ENCODE measurements around the gene LIPI. TPM values are rescaled to one million over a fixed set of nuclear protein-coding genes. Genes with fewer than 3 reads are reported as not detected.

Gene LIPI
- total RNA-seq, 2 experiments from 2014 or later: not detected

DNA sequence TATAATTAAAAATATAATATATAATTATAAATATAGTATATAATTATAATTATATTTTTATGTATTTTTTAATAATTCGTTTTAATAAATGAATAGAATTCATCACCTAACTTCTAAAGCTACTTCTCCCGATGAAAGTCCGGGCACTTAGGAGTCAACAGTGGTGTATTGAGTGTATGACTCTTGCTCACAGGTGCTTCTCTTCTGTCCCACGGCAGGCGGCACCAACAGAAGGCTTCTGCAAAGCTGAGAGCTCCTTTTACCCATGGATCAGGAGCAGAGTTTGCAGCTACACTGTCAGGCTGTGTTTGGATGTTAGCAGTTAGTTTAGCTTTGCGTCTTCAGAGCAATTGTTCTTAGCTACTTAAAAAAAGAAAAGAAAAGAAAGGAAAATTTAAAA lies 122.4 kb downstream of the LIPI start:
- no peak overlapping the region for H3K4me3 ChIP-seq (ENCODE audit: low read depth, low read length, poor library complexity, severe bottlenecking)
- H3K79me2 ChIP-seq (ENCODE audit: insufficient read depth, low read depth, low read length): no peaks in the 10 kb centered on the region
- H3K4me1 ChIP-seq (ENCODE audit: insufficient read depth, low read length, poor library complexity, severe bottlenecking): no peaks in the 10 kb centered on the region
- POLR2A ChIA-PET: no interaction called here
- peaks cover 35% of the 10 kb centered on the region for H3K36me3 ChIP-seq (ENCODE audit: insufficient read depth, low read length)
- DNase-seq (ENCODE audit: low spot score): no peak
- BruUV-seq (replicated peaks): no TSS peak
- CTCF ChIA-PET (ENCODE audit: unreplicated experiment): no interaction called here
- no peak overlapping the region for H3K27ac ChIP-seq (ENCODE audit: low read depth, low read length, poor library complexity, severe bottlenecking)
- no peaks in the 10 kb centered on the region for H4K20me1 ChIP-seq (ENCODE audit: insufficient read depth, low read length)
- no peaks in the 10 kb centered on the region for H3K9me2 ChIP-seq (ENCODE audit: insufficient read depth, low read length)
- H3K4me2 ChIP-seq (ENCODE audit: low read length): no peak overlapping the region
- no peaks in the 10 kb centered on the region for H3K9me3 ChIP-seq (ENCODE audit: low read length)
- intact Hi-C loops (cut with micrococcal nuclease; ENCODE audit: unreplicated experiment): no loop called here
- no peak overlapping the region for H2AFZ ChIP-seq (ENCODE audit: low read length)
- TF ChIP-seq, protein P1, sequence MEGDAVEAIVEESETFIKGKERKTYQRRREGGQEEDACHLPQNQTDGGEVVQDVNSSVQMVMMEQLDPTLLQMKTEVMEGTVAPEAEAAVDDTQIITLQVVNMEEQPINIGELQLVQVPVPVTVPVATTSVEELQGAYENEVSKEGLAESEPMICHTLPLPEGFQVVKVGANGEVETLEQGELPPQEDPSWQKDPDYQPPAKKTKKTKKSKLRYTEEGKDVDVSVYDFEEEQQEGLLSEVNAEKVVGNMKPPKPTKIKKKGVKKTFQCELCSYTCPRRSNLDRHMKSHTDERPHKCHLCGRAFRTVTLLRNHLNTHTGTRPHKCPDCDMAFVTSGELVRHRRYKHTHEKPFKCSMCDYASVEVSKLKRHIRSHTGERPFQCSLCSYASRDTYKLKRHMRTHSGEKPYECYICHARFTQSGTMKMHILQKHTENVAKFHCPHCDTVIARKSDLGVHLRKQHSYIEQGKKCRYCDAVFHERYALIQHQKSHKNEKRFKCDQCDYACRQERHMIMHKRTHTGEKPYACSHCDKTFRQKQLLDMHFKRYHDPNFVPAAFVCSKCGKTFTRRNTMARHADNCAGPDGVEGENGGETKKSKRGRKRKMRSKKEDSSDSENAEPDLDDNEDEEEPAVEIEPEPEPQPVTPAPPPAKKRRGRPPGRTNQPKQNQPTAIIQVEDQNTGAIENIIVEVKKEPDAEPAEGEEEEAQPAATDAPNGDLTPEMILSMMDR (conservative IDR thresholded peaks at IDR 0.05; ENCODE audit: low read length): no peak
- TF ChIP-seq EZH2phosphoT487 (IDR thresholded peaks at IDR 0.05; ENCODE audit: borderline replicate concordance, low read depth, low read length): no peak

DNA sequence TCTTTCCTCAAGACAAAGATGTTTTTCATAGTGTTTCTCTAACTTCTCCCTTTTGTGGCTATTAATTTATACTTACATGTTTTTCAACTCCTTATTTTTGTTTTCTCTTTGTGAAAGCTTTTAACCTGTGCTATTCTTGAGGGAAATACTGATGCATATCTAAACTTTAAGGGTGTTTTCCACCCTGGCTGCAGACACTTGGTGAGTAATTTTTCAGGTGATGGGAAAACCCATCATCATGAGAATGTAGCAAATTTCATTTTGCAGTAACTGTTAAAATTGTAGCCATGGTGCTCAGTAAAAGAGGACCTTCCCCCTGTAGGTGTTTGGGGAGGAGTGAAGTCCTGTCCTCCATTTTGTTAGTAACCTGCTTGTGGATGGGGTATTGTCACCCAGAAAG lies 124.2 kb downstream of the LIPI start:
- intact Hi-C loops (cut with micrococcal nuclease; ENCODE audit: unreplicated experiment): no loop called here
- ChIA-PET CTCF (ENCODE audit: unreplicated experiment) (no interaction called here), POLR2A (no interaction called here)
- Histone ChIP-seq H4K20me1 (ENCODE audit: insufficient read depth, low read length) (no peaks in the 10 kb centered on the region), H3K36me3 (ENCODE audit: insufficient read depth, low read length) (peaks cover 26% of the 10 kb centered on the region), H3K9me3 (ENCODE audit: low read length) (no peaks in the 10 kb centered on the region), H2AFZ (ENCODE audit: low read length) (no peak overlapping the region), H3K4me2 (ENCODE audit: low read length) (no peak overlapping the region), H3K4me3 (ENCODE audit: low read depth, low read length, poor library complexity, severe bottlenecking) (no peak overlapping the region), H3K4me1 (ENCODE audit: insufficient read depth, low read length, poor library complexity, severe bottlenecking) (no peaks in the 10 kb centered on the region), H3K27ac (ENCODE audit: low read depth, low read length, poor library complexity, severe bottlenecking) (no peak overlapping the region), H3K79me2 (ENCODE audit: insufficient read depth, low read depth, low read length) (no peaks in the 10 kb centered on the region), H3K9me2 (ENCODE audit: insufficient read depth, low read length) (no peaks in the 10 kb centered on the region)
- TF ChIP-seq, protein P1 (conservative IDR thresholded peaks at IDR 0.05; ENCODE audit: low read length): no peak
- no peak for TF ChIP-seq EZH2phosphoT487 (IDR thresholded peaks at IDR 0.05; ENCODE audit: borderline replicate concordance, low read depth, low read length)
- no TSS peak for BruUV-seq (replicated peaks)
- DNase-seq (ENCODE audit: low spot score): no peak

DNA sequence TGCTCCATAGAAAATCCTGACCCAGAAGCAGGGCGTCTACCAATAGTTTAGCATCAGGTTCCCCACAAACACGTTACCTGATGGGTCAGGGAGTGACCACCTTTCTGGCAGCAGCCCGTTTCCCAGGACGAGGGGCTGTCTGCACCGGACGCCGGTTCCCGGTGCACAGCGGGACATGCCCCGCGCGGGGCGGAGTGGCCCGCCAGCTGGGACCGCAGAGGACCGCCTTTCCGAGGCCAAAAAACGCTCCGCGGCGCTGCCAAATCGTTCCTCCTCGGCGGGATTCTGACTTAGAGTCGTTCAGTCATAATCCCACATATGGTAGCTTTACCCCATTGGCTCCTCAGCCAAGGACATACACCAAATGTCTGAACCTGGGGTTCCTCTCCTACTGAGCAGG lies 126.1 kb downstream of the LIPI start:
- intact Hi-C loops (cut with micrococcal nuclease; ENCODE audit: unreplicated experiment): no loop called here
- TF ChIP-seq EZH2phosphoT487 (IDR thresholded peaks at IDR 0.05; ENCODE audit: borderline replicate concordance, low read depth, low read length): no peak
- TF ChIP-seq, protein P1 (conservative IDR thresholded peaks at IDR 0.05; ENCODE audit: low read length): no peak
- Histone ChIP-seq H3K4me2 (ENCODE audit: low read length) (no peak overlapping the region), H3K4me1 (ENCODE audit: insufficient read depth, low read length, poor library complexity, severe bottlenecking) (no peaks in the 10 kb centered on the region), H3K27ac (ENCODE audit: low read depth, low read length, poor library complexity, severe bottlenecking) (no peak overlapping the region), H3K9me3 (ENCODE audit: low read length) (no peaks in the 10 kb centered on the region), H4K20me1 (ENCODE audit: insufficient read depth, low read length) (no peaks in the 10 kb centered on the region), H3K4me3 (ENCODE audit: low read depth, low read length, poor library complexity, severe bottlenecking) (no peak overlapping the region), H2AFZ (ENCODE audit: low read length) (no peak overlapping the region), H3K79me2 (ENCODE audit: insufficient read depth, low read depth, low read length) (no peaks in the 10 kb centered on the region), H3K36me3 (ENCODE audit: insufficient read depth, low read length) (peaks cover 20% of the 10 kb centered on the region), H3K9me2 (ENCODE audit: insufficient read depth, low read length) (no peaks in the 10 kb centered on the region)
- POLR2A ChIA-PET: no interaction called here
- CTCF ChIA-PET (ENCODE audit: unreplicated experiment): no interaction called here
- no TSS peak for BruUV-seq (replicated peaks)
- no peak for DNase-seq (ENCODE audit: low spot score)

Data from OCI-LY7 (cell line).